Measurements from ENCODE around the gene BANK1.

- TF ChIP-seq, protein P1, sequence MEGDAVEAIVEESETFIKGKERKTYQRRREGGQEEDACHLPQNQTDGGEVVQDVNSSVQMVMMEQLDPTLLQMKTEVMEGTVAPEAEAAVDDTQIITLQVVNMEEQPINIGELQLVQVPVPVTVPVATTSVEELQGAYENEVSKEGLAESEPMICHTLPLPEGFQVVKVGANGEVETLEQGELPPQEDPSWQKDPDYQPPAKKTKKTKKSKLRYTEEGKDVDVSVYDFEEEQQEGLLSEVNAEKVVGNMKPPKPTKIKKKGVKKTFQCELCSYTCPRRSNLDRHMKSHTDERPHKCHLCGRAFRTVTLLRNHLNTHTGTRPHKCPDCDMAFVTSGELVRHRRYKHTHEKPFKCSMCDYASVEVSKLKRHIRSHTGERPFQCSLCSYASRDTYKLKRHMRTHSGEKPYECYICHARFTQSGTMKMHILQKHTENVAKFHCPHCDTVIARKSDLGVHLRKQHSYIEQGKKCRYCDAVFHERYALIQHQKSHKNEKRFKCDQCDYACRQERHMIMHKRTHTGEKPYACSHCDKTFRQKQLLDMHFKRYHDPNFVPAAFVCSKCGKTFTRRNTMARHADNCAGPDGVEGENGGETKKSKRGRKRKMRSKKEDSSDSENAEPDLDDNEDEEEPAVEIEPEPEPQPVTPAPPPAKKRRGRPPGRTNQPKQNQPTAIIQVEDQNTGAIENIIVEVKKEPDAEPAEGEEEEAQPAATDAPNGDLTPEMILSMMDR (IDR thresholded peaks at IDR 0.05), result no peak
- TF ChIP-seq, protein P2, sequence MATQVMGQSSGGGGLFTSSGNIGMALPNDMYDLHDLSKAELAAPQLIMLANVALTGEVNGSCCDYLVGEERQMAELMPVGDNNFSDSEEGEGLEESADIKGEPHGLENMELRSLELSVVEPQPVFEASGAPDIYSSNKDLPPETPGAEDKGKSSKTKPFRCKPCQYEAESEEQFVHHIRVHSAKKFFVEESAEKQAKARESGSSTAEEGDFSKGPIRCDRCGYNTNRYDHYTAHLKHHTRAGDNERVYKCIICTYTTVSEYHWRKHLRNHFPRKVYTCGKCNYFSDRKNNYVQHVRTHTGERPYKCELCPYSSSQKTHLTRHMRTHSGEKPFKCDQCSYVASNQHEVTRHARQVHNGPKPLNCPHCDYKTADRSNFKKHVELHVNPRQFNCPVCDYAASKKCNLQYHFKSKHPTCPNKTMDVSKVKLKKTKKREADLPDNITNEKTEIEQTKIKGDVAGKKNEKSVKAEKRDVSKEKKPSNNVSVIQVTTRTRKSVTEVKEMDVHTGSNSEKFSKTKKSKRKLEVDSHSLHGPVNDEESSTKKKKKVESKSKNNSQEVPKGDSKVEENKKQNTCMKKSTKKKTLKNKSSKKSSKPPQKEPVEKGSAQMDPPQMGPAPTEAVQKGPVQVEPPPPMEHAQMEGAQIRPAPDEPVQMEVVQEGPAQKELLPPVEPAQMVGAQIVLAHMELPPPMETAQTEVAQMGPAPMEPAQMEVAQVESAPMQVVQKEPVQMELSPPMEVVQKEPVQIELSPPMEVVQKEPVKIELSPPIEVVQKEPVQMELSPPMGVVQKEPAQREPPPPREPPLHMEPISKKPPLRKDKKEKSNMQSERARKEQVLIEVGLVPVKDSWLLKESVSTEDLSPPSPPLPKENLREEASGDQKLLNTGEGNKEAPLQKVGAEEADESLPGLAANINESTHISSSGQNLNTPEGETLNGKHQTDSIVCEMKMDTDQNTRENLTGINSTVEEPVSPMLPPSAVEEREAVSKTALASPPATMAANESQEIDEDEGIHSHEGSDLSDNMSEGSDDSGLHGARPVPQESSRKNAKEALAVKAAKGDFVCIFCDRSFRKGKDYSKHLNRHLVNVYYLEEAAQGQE (IDR thresholded peaks at IDR 0.05; ENCODE audit: insufficient read depth in 1 of 2, low read depth in 2 of 2, low read length in 1 of 2), result no peak
- no peak for TF ChIP-seq POLR2AphosphoS5 (IDR thresholded peaks at IDR 0.05; ENCODE audit: low read depth, low read length)
These were observed 165.7 kb downstream of the BANK1 start for GRCh38 chr4:101956068-101956825.

All from Panc1 (cell line).